Measurements from ENCODE around the gene CCL15. TPM values are rescaled to one million over a fixed set of nuclear protein-coding genes. Genes with fewer than 3 reads are reported as not detected.

The CCL15 gene
- total RNA-seq, 2 donors from 2014 or later, result 1.0 TPM; not detected in 1

DNA sequence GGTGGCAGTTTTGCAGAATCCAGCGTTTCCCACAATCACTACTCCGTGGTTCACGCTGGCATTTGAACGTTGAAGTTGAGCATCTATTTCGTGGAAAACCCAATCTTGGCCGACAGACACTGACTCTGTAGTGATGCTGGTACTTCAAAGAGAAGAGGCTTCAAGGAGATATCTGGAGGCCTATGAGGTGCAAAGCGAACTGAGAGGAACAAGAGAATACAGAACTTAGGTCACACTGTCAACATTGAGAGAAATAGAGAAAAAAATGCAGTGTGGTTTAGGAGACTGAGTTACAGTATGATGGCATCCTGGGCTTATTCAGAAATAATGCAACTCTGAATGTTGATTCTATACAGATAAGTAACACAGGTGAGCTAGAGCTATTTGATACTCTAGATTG, 36.1 kb downstream of the CCL15 start:
- H3K27ac ChIP-seq, result no peak overlapping the region
- H3K4me3 ChIP-seq, result no peak overlapping the region
- no peak for TF ChIP-seq POLR2A (IDR thresholded peaks at IDR 0.05)
- no peak for TF ChIP-seq CTCF (IDR thresholded peaks at IDR 0.05)
- no peak for ATAC-seq
- no peaks in the 10 kb centered on the region for H3K4me1 ChIP-seq
- H3K27me3 ChIP-seq, result peaks cover 0 to 5% of the 10 kb centered on the region in 2 donors
- 86 to 91% methylated on average over 7 of the region's 7 CpGs for WGBS, 2 donors
- no peaks in the 10 kb centered on the region for H3K9me3 ChIP-seq
- intact Hi-C loops (cut with DNase I), result loop anchor here (5.0 kb wide), 1 partner anchor 182 kb away; no protein-coding TSS in a partner anchor
- DNase-seq, result no peak
- no peaks in the 10 kb centered on the region for H3K36me3 ChIP-seq (replicated peaks in 1 of 2; ENCODE audit: insufficient read depth in 1 of 2, low read depth in 2 of 2)

GRCh38 chr17:35963663-35964062, 37.7 kb downstream of the CCL15 start:
- Histone ChIP-seq H3K4me1 (no peaks in the 10 kb centered on the region), H3K9me3 (no peaks in the 10 kb centered on the region), H3K27ac (no peak overlapping the region), H3K27me3 (peaks cover 0 to 5% of the 10 kb centered on the region in 2 donors), H3K36me3 (replicated peaks in 1 of 2; ENCODE audit: insufficient read depth in 1 of 2, low read depth in 2 of 2) (no peaks in the 10 kb centered on the region), H3K4me3 (no peak overlapping the region)
- TF ChIP-seq CTCF (IDR thresholded peaks at IDR 0.05) (no peak), POLR2A (IDR thresholded peaks at IDR 0.05) (no peak)
- ATAC-seq, result no peak
- 61 to 67% methylated on average over 6 of the region's 6 CpGs for WGBS, 2 donors
- intact Hi-C loops (cut with DNase I), result no loop called here
- DNase-seq, result no peak

- intact Hi-C loops (cut with DNase I), result loop anchor here (10.0 kb wide), 1 partner anchor 521 kb away; no protein-coding TSS in a partner anchor
Observed at GRCh38 chr17:35953720-35954119, 47.6 kb downstream of the CCL15 start.

DNA sequence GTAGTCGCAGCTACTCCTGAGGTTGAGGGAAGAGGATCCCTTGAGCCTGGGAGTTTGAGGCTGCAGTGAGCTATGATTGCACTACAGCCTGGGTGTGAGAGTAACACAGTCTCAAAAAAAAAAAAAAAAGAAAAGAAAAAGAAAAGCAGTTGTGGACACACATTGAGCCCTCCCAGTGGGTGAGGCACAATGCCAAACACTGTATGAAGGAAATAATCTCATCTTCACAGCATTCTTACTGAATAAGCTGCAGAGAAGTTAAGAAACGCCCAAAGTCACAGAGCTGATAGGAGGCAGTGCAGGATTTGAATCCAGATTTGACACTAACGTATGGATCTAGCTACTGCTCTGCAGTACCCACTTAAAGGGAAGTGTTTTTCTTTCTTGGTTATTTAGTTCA, 52.0 kb downstream of the CCL15 start:
- Histone ChIP-seq H3K27me3 (no peaks in the 10 kb centered on the region), H3K36me3 (replicated peaks in 1 of 2; ENCODE audit: insufficient read depth in 1 of 2, low read depth in 2 of 2) (no peaks in the 10 kb centered on the region), H3K27ac (no peak overlapping the region), H3K4me1 (peaks cover 6% of the 10 kb centered on the region), H3K4me3 (no peak overlapping the region), H3K9me3 (no peaks in the 10 kb centered on the region)
- DNase-seq (no peak), ATAC-seq (no peak)
- 57 to 67% methylated on average over 3 of the region's 3 CpGs for WGBS, 2 donors
- TF ChIP-seq CTCF (IDR thresholded peaks at IDR 0.05) (no peak), POLR2A (IDR thresholded peaks at IDR 0.05) (no peak)
- intact Hi-C loops (cut with DNase I), result no loop called here

More at GRCh38 chr17:35953720-35954119, 47.6 kb downstream of the CCL15 start:
- no peak overlapping the region for H3K4me3 ChIP-seq
- TF ChIP-seq CTCF (IDR thresholded peaks at IDR 0.05) (no peak), POLR2A (IDR thresholded peaks at IDR 0.05) (no peak)
- no peak for ATAC-seq
- no peaks in the 10 kb centered on the region for H3K27me3 ChIP-seq
- H3K9me3 ChIP-seq, result no peaks in the 10 kb centered on the region
- no peaks in the 10 kb centered on the region for H3K36me3 ChIP-seq (replicated peaks in 1 of 2; ENCODE audit: insufficient read depth in 1 of 2, low read depth in 2 of 2)
- H3K27ac ChIP-seq, result no peak overlapping the region
- DNase-seq, result no peak
- H3K4me1 ChIP-seq, result no peaks in the 10 kb centered on the region
- 37 to 42% methylated on average over 6 to 7 of the region's 7 CpGs for WGBS, 2 donors

GRCh38 chr17:35948092-35948491, 53.3 kb downstream of the CCL15 start:
- no peak for TF ChIP-seq POLR2A (IDR thresholded peaks at IDR 0.05)
- Histone ChIP-seq H3K4me1 (peaks cover 6% of the 10 kb centered on the region), H3K4me3 (no peak overlapping the region), H3K9me3 (no peaks in the 10 kb centered on the region), H3K27ac (no peak overlapping the region), H3K27me3 (no peaks in the 10 kb centered on the region), H3K36me3 (replicated peaks in 1 of 2; ENCODE audit: insufficient read depth in 1 of 2, low read depth in 2 of 2) (no peaks in the 10 kb centered on the region)
- WGBS, 2 donors, result 75 to 83% methylated on average over 7 of the region's 7 CpGs
- intact Hi-C loops (cut with DNase I), result no loop called here
- DNase-seq (no peak), ATAC-seq (no peak)

Other genes starting within 250 kb of the CCL15 start
- not detected for gene GAS2L2, start 248.3 kb downstream of the CCL15 start, total RNA-seq
- gene C17orf50, start 240.7 kb downstream of the CCL15 start, total RNA-seq, result not detected
- 10 to 100 TPM in 1 of 2 donors, 1 to 10 TPM in 1; 8.3 to 15.2 TPM for gene MMP28, start 205.9 kb downstream of the CCL15 start, total RNA-seq
- gene TAF15, start 192.1 kb downstream of the CCL15 start, total RNA-seq, result 10 to 100 TPM; 47.7 to 51.1 TPM
- gene HEATR9, start 132.7 kb downstream of the CCL15 start, total RNA-seq, result not detected
- gene CCL5, start 121.2 kb downstream of the CCL15 start, total RNA-seq, result 1 to 10 TPM in 1 of 2 donors, under 1 TPM in 1; 0.66 to 4.9 TPM
- gene RDM1, start 70.8 kb downstream of the CCL15 start, total RNA-seq, result not detected
- gene LYZL6, start 57.8 kb downstream of the CCL15 start, total RNA-seq, result not detected
- gene CCL16, start 20.1 kb downstream of the CCL15 start, total RNA-seq, result under 1 TPM in 1 of 2 donors, not detected in 1; 0.78 TPM
- 1 to 10 TPM; 6.0 to 9.9 TPM for gene CCL14, start 14.8 kb downstream of the CCL15 start, total RNA-seq
- 1 to 10 TPM in 1 of 2 donors, not detected in 1; 2.6 TPM for gene CCL23, start 16.4 kb upstream of the CCL15 start, total RNA-seq
- not detected for gene CCL18, start 62.7 kb upstream of the CCL15 start, total RNA-seq
- not detected for gene CCL3, start 88.6 kb upstream of the CCL15 start, total RNA-seq
- gene CCL4, start 102.3 kb upstream of the CCL15 start, total RNA-seq, result not detected
- gene TBC1D3B, start 175.1 kb upstream of the CCL15 start, total RNA-seq, result not detected
- gene CCL3L1, start 195.2 kb upstream of the CCL15 start, total RNA-seq, result 1 to 10 TPM in 1 of 2 donors, not detected in 1; 2.1 TPM
- not detected for gene CCL4L2, start 209.5 kb upstream of the CCL15 start, total RNA-seq

Measured in body of pancreas (tissue), 4 donors.